Right hindlimb (tissue), 1 donor: Measurements from ENCODE around the gene CARD10.
"Not testable (repeated sequence)": the region's sequence is repeated elsewhere in the genome, so short reads cannot be mapped to it uniquely, and the experiment has no call there.

ENCODE experiments used
- DNase-seq: peaks from one replicate; pipeline ENCODE4 v3.0.0-alpha.2; 2018

The CARD10 gene

GRCh38 chr22:37485395-37486223 lies 33.6 kb downstream of the CARD10 start:
- DNase-seq = no peak

DNA sequence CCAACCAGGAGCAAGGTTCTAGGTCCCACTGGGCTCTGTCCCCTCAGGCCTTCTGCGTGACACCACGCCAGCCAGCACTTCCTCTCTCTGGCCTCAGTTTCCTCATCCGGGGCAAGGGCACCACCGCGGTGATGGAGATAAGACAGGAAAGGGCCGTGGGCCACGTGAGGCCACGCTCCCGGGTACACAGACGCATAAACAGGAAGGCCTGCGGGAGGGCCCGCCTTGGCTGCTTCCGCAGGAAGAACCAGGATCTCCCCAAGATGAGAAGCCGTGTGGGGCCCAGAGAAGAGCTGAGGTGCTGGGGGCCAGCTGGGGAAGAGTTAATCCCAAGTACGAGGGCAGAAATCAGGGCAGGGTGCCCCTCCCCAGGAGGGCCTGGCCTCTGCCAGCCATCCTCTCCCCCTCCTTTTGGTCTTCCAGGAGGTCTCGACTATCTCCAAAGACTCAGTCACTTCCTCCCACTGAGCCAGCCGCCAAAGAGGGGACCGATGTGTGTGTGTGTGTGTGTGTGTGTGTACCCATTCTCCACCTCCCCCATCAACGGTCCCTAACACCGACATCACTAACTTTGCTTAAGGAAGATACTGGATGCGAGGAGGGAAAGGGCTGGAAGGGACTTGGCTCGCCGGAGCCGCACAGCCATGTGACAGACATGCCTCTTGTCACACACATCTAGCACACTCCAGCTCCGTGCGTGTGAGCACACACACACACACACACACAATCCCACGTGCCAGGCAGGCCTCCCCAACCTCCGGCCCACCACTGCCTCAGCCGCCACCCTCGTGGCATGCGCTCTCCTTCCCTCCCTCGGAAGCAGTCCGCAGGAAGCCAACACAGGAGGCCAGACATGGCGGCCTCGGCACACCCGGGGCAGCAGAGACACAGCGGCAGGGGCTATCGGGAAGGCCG lies 34.5 kb downstream of the CARD10 start:
- no peak for DNase-seq

DNA sequence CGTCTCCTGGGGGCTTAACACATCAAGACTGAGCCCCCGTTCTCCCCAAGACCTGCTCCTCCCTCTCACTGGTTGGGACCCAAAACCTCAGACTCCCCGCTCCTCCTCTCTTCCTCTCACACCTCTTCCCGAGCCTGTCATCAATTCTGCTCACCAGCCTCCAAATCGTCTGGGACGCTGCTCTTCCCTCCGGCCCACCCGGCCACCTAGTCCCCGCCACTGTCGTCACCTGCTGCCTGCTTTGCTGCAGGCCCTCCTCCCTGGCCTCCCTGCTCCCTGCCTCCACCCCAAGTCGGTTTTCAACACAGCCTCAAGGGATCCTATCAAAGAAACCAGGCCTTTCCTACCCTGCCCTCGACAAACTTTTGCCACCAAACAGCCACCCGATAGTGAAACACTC lies 36.2 kb downstream of the CARD10 start:
- no peak for DNase-seq

GRCh38 chr22:37482244-37482643 lies 37.0 kb downstream of the CARD10 start:
- no peak for DNase-seq

GRCh38 chr22:37481347-37481907 lies 37.8 kb downstream of the CARD10 start:
- DNase-seq = no peak

DNA sequence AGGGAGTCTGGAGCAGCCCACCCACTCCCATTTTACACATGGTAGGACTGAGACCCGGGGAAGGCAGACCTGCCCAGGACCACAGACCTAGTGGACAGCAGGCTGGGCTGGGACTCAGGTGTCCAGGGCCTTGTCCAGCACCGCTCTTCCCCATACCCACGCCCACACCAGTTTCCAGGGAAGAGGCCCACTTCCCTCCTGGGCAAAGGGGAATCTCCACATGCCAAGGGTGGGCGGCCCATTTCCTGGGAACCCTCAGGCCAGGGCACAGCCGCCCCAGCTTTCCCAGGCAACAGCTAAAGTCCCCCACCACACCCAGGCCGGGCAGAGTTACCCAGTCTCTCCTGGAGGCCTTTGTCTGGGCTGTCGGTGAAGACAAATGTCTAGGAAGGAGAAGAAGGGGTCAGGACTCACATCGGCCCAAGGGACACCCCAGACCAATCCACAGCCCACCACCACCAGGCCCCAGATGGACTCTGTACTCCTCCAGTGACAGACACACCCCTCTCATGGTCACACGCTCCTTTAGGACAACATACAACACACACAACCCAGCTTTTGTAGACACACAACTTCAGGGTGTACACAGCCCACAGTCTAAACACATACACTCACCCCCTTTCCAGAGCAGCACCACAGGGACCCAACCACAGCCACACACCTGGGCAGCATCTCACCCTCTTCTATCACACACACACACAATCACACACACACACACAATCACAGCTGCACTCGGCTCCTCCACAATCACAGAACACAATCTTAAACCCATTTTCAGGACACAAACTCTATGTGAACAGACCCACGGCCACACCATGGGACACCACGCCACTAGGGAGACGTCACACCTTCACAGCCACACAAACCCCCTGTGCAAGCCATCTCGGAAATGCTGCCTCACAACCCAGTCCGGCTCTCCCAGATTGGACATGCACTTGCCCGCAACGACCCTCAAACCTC lies 38.5 kb downstream of the CARD10 start:
- no peak for DNase-seq

DNA sequence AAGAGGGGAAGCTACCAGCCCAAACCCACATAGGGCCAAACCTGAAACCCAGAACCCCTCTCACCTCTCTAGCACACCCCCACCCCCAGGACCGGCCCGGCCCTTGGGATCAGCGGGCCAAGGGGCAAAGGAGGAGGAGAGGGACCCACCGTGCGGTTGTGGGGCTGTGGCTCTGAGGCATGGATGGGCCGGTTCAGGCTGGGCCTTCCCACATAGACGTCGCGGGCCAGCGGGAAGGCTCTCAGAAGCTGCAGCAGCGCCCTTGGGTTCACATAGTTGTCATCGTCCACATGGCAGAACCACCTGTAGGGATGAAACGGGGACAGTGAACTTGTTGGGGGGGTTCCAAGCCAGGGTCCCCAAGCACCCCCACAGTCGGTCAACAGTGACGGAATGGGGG lies 40.0 kb downstream of the CARD10 start:
- no peak for DNase-seq

GRCh38 chr22:37476389-37477329 lies 42.6 kb downstream of the CARD10 start:
- DNase-seq = no peak

DNA sequence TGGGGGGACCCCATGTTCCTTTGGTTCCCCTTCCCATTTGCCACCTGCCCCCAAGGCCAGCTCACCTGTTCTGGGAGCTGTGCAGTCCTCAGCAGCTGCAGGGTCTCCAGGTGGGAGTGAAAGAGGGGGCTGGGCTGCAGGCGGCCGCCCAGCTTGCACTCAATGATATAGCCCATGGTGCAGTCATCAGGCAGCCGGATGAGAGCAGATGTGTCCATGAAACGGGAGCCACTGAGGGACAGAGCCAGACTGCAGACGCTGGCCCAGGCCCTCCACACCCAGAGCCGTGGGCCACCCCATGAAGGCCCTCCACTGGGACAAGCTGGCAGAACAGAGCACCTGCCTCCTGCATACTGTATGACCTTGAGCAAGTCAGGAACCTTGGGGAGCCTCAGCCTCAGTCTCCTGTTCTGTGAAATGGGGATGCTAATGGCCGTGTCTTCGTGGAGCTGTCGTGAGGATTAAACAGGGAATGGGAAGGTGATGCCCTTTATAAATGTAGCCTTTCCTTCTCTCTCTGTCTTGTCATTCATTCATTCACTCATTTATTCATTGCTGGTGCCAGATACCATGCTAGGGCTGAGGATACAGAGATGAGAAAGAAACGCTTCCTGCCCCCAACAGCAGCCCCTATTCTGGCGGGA lies 44.6 kb downstream of the CARD10 start:
- DNase-seq = peak; percentile 4

GRCh38 chr22:37473437-37473946 lies 45.7 kb downstream of the CARD10 start:
- DNase-seq = no peak

DNA sequence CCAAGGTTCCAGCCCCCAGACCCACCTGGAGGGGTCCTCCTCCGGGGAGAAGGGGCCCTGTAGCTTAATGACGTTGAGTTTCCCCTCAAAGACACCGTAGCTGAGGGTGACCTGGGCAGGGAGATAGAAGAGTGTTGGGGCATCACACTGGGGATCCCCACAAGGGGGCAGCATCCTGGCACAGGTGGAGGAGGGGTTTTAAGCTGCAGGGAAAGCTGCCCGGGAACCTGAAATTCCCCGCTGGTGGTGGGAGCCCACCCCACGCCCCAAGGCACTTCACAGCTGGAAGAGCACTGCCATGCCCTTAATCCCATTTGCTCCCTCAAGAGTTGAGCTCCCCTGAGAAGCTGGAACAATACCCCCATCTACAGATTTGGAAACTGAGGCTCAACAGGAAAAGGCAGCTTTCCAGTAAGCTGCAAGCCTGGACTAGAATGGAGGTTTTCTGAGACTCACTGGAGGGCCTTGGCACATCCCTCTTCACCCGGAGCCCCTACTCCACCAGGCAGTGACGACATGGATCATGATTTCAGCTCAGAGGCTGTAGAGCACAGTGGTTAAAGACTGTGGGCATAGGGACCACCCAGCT lies 46.7 kb downstream of the CARD10 start:
- peak; percentile 17 for DNase-seq

DNA sequence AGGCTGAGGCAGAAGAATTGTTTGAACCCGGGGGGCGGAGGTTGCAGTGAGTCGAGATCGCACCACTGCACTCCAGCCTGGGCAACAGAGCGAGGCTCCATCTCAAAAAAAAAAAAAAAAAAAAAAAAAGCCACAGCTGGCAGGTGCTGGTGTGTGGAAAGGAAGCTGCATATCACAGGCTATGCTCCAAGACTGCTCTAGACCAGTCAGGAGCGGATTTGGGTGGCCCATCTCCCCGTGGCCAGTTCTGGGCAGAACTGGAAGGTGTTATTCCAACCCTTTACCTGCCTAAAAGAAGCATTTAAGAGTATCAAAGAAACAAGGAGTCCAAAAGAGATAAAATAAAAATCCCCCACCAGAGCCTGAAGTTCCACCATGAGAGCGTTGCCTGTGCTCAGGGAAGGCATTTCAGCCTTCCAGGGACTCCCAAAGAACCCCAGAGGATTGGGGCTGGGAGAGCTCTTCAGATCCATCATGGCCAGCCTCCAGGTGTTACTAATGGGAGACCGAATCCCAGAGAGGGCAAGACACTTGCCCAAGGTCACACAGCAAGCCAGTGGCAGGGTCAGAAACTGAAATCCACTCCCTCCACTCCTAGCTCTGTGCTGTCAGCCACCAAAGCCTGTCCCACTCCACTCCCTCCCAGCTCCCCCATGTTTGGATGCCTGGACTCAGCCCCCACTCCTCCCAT lies 47.3 kb downstream of the CARD10 start:
- DNase-seq = no peak

DNA sequence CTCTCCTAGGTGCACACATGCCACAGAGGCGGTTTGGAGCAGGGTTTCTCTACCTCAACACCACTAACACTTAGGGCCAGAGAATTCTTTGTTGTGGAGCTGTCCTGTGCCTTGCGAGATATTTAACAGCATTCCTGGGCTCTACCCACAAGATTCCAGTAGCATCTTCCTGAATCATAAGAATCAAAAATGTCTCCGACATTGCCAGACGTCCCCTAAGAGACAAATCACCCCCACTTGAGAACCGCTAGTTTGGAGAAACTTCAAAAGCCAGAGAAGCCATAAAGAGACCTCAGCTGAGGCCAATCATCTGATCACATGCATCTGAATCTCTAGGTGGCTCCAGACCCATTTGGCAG lies 49.1 kb downstream of the CARD10 start:
- no peak for DNase-seq

DNA sequence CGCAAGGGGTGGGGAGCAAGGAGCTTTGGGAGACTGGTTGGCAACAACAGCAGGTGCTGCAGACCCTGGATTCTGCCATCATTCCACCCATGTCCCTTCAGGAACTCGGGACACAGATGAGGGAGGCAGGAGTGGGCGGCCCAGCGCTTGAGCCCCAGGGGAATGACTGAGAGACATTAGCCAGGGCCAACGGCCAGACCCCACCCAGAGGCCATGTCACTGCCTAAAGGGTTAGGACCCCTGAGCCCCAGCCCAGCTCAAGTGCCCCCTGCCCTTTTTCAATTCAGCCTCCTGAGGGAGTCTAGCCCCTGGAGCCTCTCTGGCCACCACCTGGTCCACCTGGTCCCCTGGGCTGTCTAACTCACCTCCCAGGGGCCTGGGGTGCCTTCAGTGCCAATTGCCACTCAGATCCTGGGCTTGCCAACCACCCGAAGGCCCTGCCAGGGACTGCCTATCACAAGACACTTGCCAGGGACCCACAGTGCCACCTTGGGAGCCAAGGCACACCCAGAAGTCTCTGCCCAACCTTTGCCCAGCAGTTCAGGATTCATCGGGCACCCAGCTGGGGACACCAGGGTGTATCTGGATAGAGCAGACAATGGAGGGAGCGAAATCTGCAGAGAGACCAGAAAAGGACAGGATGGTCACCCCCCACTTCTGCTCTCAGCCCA lies 49.7 kb downstream of the CARD10 start:
- DNase-seq = peak; percentile 11

GRCh38 chr22:37468201-37468695 lies 51.0 kb downstream of the CARD10 start:
- not testable (repeated sequence) for DNase-seq

DNA sequence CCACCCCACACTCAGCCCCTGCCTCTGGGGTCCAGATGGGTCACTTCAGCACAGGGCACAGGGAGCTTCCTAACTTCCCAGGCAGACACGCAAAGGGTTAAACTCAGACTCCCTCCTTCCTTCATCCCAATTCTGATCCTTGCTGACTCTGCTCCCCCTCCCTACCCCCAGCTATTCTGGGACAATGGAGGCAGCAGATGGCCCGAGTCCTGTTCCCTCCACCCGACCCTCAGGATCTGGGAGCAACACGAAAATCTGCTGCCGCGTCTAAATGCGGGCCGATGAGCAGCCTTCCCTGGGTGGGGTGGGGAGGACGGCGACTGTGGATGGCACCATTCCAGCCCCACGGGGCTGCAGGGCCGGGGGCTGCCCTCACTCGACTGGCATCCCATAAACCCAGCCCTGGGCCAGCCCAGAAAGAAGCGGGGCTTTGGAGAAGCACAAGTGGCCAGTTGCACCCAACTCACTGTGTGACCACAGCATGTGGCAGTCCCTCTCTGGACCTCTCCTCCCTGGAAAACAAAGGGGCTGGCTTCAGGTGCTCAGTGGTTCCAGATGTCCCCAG lies 51.7 kb downstream of the CARD10 start:
- DNase-seq = no peak

DNA sequence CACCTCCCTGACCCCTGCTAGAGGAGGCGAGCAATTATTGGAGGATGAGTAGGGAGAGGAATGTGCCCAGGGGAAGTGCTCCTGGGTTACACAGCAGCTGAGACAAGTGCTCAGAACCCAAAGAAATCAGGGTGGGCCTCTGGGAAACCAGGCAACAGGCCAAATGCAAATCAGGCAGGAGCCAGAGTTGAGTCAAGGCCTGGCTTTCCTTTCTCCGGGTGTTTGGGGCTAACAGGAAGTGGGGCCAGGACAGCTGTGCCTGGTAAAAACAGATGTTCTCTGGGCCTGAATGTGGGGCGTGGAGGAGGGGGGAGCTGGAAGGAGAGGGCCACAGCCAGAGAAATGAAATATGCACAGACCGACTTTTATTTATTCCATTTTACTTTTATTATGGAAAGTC lies 55.0 kb downstream of the CARD10 start:
- no peak for DNase-seq

DNA sequence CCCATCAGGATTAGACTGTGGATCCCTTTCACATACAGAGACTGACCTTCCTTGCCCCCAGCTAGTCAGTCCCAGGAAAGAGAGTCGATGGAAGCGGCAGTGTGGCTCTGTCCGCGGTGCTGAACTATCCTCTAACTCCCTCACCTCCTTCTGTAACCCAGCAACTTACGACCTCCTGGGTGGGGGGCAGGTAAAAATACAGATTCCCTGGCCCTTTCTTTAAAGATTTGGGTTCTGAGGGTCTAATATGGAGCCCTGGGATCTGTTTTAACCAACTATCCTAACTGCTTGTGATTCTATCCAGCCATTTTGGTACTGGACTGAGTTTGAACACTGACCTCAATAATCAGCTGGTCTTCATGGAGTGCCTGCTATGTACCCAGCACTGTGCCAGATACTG lies 56.2 kb downstream of the CARD10 start:
- peak; percentile 54 for DNase-seq
